Sigmoid colon (tissue), 7 donors: ENCODE data around the gene GDA. TPM values are rescaled to one million over a fixed set of nuclear protein-coding genes. Genes with fewer than 3 reads are reported as not detected.

Experiments used
- DNase-seq: peaks from one replicate; pipeline ENCODE4 v3.0.0-alpha.2; 2019
- H3K27ac ChIP-seq, 4 donors: fragments of 200-600 bp; sonication (generic); one replicate each; pipeline ENCODE4 v1.5.1; 2016 to 2019; ENCODE audit warnings: mild to moderate bottlenecking in 1 of 4
- H3K27me3 ChIP-seq, 3 donors: fragments of 200-600 bp; sonication (generic); one replicate each; pipeline ENCODE4 v1.5.1; 2019; ENCODE audit warnings: mild to moderate bottlenecking in 1 of 3
- H3K36me3 ChIP-seq, 4 donors: fragments of 200-600 bp; sonication (generic); one replicate each; pipeline ENCODE4 v1.5.1; 2016 to 2019
- H3K4me1 ChIP-seq, 4 donors: fragments of 200-600 bp; sonication (generic); one replicate each; pipeline ENCODE4 v1.5.1; 2017 to 2019
- H3K4me3 ChIP-seq, 4 donors: fragments of 200-600 bp; sonication (generic); one replicate each; pipeline ENCODE4 v1.5.1; 2017 to 2019; ENCODE audit warnings: mild to moderate bottlenecking in 2 of 4, moderate library complexity in 1 of 4
- H3K9me3 ChIP-seq, 4 donors: fragments of 200-600 bp in 3 of 4; sonication (generic) in 3 of 4; one replicate each; pipeline versions ENCODE4 v1.5.1 to v1.6.1; 2013 to 2019
- CTCF ChIP-seq, 4 experiments: fragments of 450-650 bp in 3 of 4; fragments of 200-600 bp in 1 of 4; IDR thresholded peaks; one replicate each; pipeline ENCODE4 v1.5.1; 2016 to 2019; ENCODE audit warnings: antibody characterized with exemption in 4 of 4, mild to moderate bottlenecking in 3 of 4, moderate library complexity in 2 of 4
- EP300 ChIP-seq, 4 donors: sonication (generic); formaldehyde crosslinking; IDR thresholded peaks; one replicate each; pipeline ENCODE4 v1.6.1; 2017; ENCODE audit warnings: antibody characterized with exemption in 4 of 4
- POLR2A ChIP-seq, 2 donors: fragments of 450-650 bp; IDR thresholded peaks; one replicate each; pipeline ENCODE4 v1.6.1; 2016; ENCODE audit warnings: antibody characterized with exemption in 2 of 2, mild to moderate bottlenecking in 2 of 2, moderate library complexity in 2 of 2
- POLR2AphosphoS5 ChIP-seq, 4 donors: sonication (generic); formaldehyde crosslinking; IDR thresholded peaks; one replicate each; pipeline ENCODE4 v1.6.1; 2017; ENCODE audit warnings: antibody characterized with exemption in 4 of 4
- WGBS, 2 donors: extraction: QIAGEN DNeasy Blood & Tissue Kit; methylation state at CpG; one replicate each; pipeline ENCODE4 v1.1.7; 2013; 5-methylcytosine and 5-hydroxymethylcytosine counted together
- intact Hi-C: fragments of 100-400 bp; cut with DNase I; formaldehyde crosslinking; loops from one replicate; pipeline ENCODE4 v1.15.1; 2023
- polyA plus RNA-seq, 3 donors: library from polyadenylated mRNA; stranded (reverse); fragments of 200-250 nt; gene quantifications; one replicate each; pipeline ENCODE4 v1.2.3, GENCODE V29; 2013
- small RNA-seq, 3 donors: library from RNA; depleted of rRNA; stranded (forward); fragments of <200 nt; gene quantifications; one replicate each; pipeline ENCODE3, GENCODE V24; 2016
- total RNA-seq, 4 donors: library from RNA; depleted of rRNA; stranded (reverse); fragments of >200 nt; gene quantifications; one replicate each; pipeline ENCODE4 v1.1.0, GENCODE V29; 2016
- donor health status: healthy with polysubstance abuse.
- donor health status: Bipolar disorder and iron deficiency.
- donor health status: healthy.

Gene GDA
- total and polyA plus RNA-seq, 7 donors, result under 0.01 to 63.1 (median 16.0) TPM; not detected in 2

- no peaks in the 10 kb centered on the region for H3K36me3 ChIP-seq
- peaks cover 0 to 16% (median 13%) of the 10 kb centered on the region in 4 donors for H3K4me1 ChIP-seq
- TF ChIP-seq EP300 (IDR thresholded peaks at IDR 0.05) (no peak), POLR2AphosphoS5 (IDR thresholded peaks at IDR 0.05) (no peak), CTCF (IDR thresholded peaks at IDR 0.05) (no peak), POLR2A (IDR thresholded peaks at IDR 0.05) (no peak)
- no peaks in the 10 kb centered on the region for H3K27me3 ChIP-seq
- H3K4me3 ChIP-seq, result no peak overlapping the region
- no peaks in the 10 kb centered on the region for H3K9me3 ChIP-seq
- no peak for DNase-seq
- intact Hi-C loops, result no loop called here
- 94 to 95% methylated on average over 4 of the region's 4 CpGs for WGBS, 2 donors
- H3K27ac ChIP-seq, result no peak overlapping the region
Observed at GRCh38 chr9:72300873-72301272, 151.6 kb downstream of the GDA start.

Small RNAs within 50 kb of the gene (small RNA-seq; reads per million reads assigned to genes)
- gene RNA5SP285, result 0 to 0.07 (median 0) reads per million in 3 donors

Other genes with a start within 250 kb of the GDA start
- 10 to 100 TPM; 12.4 to 19.9 (median 17.3) TPM for gene ABHD17B, start 238.2 kb upstream of the GDA start, total RNA-seq
- gene ABHD17B, start 238.2 kb upstream of the GDA start, polyA plus RNA-seq, result 10 to 100 TPM; 15.5 to 35.1 (median 16.8) TPM
- 10 to 100 TPM in 3 of 4 donors, 1 to 10 TPM in 1; 8.8 to 13.3 (median 12.2) TPM for gene C9orf85, start 237.8 kb upstream of the GDA start, total RNA-seq
- gene C9orf85, start 237.8 kb upstream of the GDA start, polyA plus RNA-seq, result 10 to 100 TPM; 15.8 to 40.0 (median 19.8) TPM
- not detected for gene C9orf57, start 88.8 kb upstream of the GDA start, total RNA-seq
- under 1 TPM in 1 of 3 donors, not detected in 2; 0.60 TPM for gene C9orf57, start 88.8 kb upstream of the GDA start, polyA plus RNA-seq
- 100 to 1,000 TPM; 126 to 307 (median 177) TPM for gene ZFAND5, start 215.8 kb downstream of the GDA start, total RNA-seq
- 10 to 100 TPM; 49.5 to 78.3 (median 78.1) TPM for gene ZFAND5, start 215.8 kb downstream of the GDA start, polyA plus RNA-seq